H1 (cell line): ENCODE measurements around the gene NTPCR. TPM values are rescaled to one million over a fixed set of nuclear protein-coding genes. Genes with fewer than 3 reads are reported as not detected.

ENCODE experiments used
- CHD7 ChIP-seq: fragments of 300-600 bp; sonication (generic); IDR thresholded peaks from 2 replicates; pipeline ENCODE4 v1.7.1; 2012; ENCODE audit warnings: low read length, moderate library complexity, mild to moderate bottlenecking, inconsistent platforms; ENCODE audit not compliant: insufficient replicate concordance
- CREB1 ChIP-seq: IDR thresholded peaks from 2 replicates; pipeline ENCODE4 v1.6.1; 2012; ENCODE audit warnings: inconsistent platforms
- PHF8 ChIP-seq: fragments of 200-600 bp; sonication (generic); conservative IDR thresholded peaks from 2 replicates; pipeline ENCODE4 v1.7.1; 2012; ENCODE audit warnings: low read depth, mild to moderate bottlenecking, inconsistent platforms, low read length, moderate library complexity
- polyA plus RNA-seq, 7 experiments: library from polyadenylated mRNA; depleted of rRNA in 3 of 7; stranded (reverse) in 5 of 7; unstranded in 2 of 7; fragments of >200 nt in 5 of 7; fragments of 200-250 nt in 2 of 7; gene quantifications; 1 replicate in 5 of 7; 2 replicates in 1 of 7; 4 replicates in 1 of 7; pipeline versions ENCODE4 v1.2.1 to v1.2.3, GENCODE V29; 2011 to 2013; ENCODE audit warnings: missing spikeins in 2 of 7, mixed read lengths in 2 of 7
- total RNA-seq: library from RNA; stranded (reverse); fragmentation: NEBNext Ultra II Directional; extraction: Animal tissue kit (Norgen Biotek cat#: 25700); gene quantifications from 2 replicates; pipeline ENCODE4 v1.2.1, GENCODE V29; 2021

Gene NTPCR
- total and polyA plus RNA-seq, 2 of the 8 experiments (the other 6 are each of a cell fraction or from before 2014, with no cell fraction given) = 22.6 to 73.1 TPM

GRCh38 chr1:232983375-232983774 is 33.0 kb downstream of the NTPCR start (continued):
- no peak for TF ChIP-seq CHD7
- no peak for TF ChIP-seq PHF8
- no peak for TF ChIP-seq CREB1
- TF ChIP-seq, all 59 proteins: peak for 0
